Stimulated activated memory B cell treated with anti-CD40 and anti-IgM and Interleukin-4, amounts not matched to agents 10 μg/mL and 1 μg/mL and 100 μg/mL, for 72 hours (primary cell): ENCODE results near the gene STX8.

ENCODE experiments used
- ATAC-seq: fragments of 150-1000 bp; cut with Tn5 transposase; 2 replicates; pipeline ENCODE4 v1.10.0; 2021
- H3K27ac Mint-ChIP-seq: one replicate; pipeline ENCODE4 v1.8.0; 2022; ENCODE audit warnings: mild to moderate bottlenecking, mixed read lengths
- H3K27me3 Mint-ChIP-seq: one replicate; pipeline ENCODE4 v1.8.0; 2022; ENCODE audit warnings: mixed read lengths
- H3K36me3 Mint-ChIP-seq: one replicate; pipeline ENCODE4 v1.8.0; 2022; ENCODE audit warnings: mixed read lengths
- H3K4me1 Mint-ChIP-seq: one replicate; pipeline ENCODE4 v1.8.0; 2022; ENCODE audit warnings: mixed read lengths
- H3K4me3 Mint-ChIP-seq: one replicate; pipeline ENCODE4 v1.8.0; 2022; ENCODE audit warnings: mild to moderate bottlenecking, moderate library complexity, mixed read lengths
- H3K9me3 Mint-ChIP-seq: one replicate; pipeline ENCODE4 v1.8.0; 2022; ENCODE audit warnings: mixed read lengths

The STX8 gene

GRCh38 chr17:9209781-9210370 is 365.7 kb downstream of the STX8 start:
- Mint-ChIP-seq H3K27ac (no peak overlapping the region), H3K27me3 (no peaks in the 10 kb centered on the region), H3K9me3 (no peaks in the 10 kb centered on the region), H3K4me1 (peaks cover 10% of the 10 kb centered on the region), H3K36me3 (no peaks in the 10 kb centered on the region), H3K4me3 (no peak overlapping the region)
- peak; percentile 16 for ATAC-seq

DNA sequence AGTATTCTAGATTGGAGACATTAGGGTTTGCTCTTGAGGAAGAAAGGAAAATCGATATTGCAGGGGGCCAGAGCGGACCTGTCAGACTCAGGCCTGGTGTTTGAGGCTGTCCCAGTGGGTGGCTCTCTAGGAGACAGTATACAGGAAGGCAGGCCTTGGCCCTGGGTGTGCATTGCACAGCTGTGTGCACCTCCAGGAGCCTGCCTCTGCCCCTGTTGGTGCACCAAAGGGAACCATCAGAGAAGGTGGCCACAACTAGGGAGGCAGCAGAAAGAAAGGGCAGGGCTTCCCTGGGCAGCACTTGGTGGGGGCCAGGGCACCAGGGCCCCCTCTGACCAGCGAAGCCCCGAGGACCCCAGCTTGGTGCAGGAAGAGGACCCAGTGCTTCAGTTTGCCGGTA is 366.3 kb downstream of the STX8 start:
- Mint-ChIP-seq H3K27me3 (no peaks in the 10 kb centered on the region), H3K27ac (no peak overlapping the region), H3K4me1 (peaks cover 15% of the 10 kb centered on the region), H3K36me3 (no peaks in the 10 kb centered on the region), H3K4me3 (no peak overlapping the region), H3K9me3 (no peaks in the 10 kb centered on the region)
- no peak for ATAC-seq

DNA sequence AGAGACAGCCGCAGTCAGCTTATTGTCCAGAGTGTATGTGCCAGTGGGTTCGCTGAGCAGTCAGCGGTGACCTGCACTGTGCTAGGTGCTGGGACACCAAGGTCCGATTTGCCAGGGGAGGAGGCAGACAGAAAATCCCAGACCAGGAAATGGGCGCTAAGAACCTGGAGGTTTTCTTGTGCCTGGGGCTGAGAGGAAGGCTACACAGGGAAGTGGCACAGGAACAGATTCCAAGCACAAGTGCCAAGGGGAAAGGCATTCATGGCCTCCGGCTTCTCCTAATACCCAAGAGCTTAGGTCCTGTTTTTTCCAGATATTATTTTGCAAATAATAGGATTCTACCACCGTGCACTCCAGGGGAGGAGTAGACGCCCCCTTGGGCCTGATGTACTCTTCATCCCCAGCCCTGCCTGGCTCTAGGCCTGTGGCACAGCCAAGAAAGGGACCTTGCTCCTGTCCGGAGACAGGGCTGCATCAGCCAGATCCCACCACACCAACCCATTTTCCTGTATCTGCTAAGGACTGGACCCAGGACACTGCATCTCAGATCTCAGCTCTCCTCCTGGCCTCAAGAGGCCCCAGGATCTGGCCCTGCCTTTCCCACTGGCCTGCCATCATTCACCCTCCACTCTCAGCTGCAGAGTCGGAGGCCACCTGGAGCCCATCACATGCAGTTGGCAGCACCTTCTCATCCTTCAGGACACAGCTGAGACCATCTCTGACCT is 367.1 kb downstream of the STX8 start:
- Mint-ChIP-seq H3K27me3 (no peaks in the 10 kb centered on the region), H3K27ac (no peak overlapping the region)
- no peak for ATAC-seq

GRCh38 chr17:9206741-9207332 is 368.8 kb downstream of the STX8 start:
- Mint-ChIP-seq H3K4me3 (no peak overlapping the region), H3K27me3 (no peaks in the 10 kb centered on the region), H3K9me3 (no peaks in the 10 kb centered on the region), H3K4me1 (peaks cover 26% of the 10 kb centered on the region), H3K36me3 (no peaks in the 10 kb centered on the region), H3K27ac (no peak overlapping the region)
- no peak for ATAC-seq

More for the DNA sequence above, 367.1 kb downstream of the STX8 start:
- Mint-ChIP-seq H3K36me3 (no peaks in the 10 kb centered on the region), H3K9me3 (no peaks in the 10 kb centered on the region), H3K4me3 (no peak overlapping the region), H3K4me1 (peaks cover 23% of the 10 kb centered on the region)

DNA sequence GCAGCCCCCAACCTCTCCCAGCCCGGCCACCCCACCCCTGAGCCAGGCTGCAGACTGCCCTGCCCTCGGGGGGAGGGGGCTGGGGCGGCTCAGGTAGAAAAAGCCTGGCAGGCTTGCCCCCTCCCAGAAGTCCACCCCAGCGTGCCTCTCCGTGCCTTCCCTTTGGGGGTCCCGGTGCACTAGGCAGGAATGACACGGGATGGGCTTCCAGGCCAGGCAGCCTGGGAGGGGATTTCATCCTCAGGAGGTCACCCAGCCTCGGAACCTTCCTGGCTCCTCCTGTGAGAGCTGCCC is 369.3 kb downstream of the STX8 start:
- H3K27me3 Mint-ChIP-seq, result no peaks in the 10 kb centered on the region
- peaks cover 30% of the 10 kb centered on the region for H3K4me1 Mint-ChIP-seq
- H3K4me3 Mint-ChIP-seq, result no peak overlapping the region
- no peaks in the 10 kb centered on the region for H3K9me3 Mint-ChIP-seq
- H3K36me3 Mint-ChIP-seq, result no peaks in the 10 kb centered on the region
- ATAC-seq, result no peak
- no peak overlapping the region for H3K27ac Mint-ChIP-seq

- Mint-ChIP-seq H3K27me3 (no peaks in the 10 kb centered on the region), H3K36me3 (no peaks in the 10 kb centered on the region), H3K4me3 (no peak overlapping the region), H3K27ac (peak overlapping the region; percentile 57), H3K4me1 (peaks cover 36% of the 10 kb centered on the region), H3K9me3 (no peaks in the 10 kb centered on the region)
- ATAC-seq, result no peak
These were observed 369.9 kb downstream of the STX8 start for GRCh38 chr17:9205520-9206409.

DNA sequence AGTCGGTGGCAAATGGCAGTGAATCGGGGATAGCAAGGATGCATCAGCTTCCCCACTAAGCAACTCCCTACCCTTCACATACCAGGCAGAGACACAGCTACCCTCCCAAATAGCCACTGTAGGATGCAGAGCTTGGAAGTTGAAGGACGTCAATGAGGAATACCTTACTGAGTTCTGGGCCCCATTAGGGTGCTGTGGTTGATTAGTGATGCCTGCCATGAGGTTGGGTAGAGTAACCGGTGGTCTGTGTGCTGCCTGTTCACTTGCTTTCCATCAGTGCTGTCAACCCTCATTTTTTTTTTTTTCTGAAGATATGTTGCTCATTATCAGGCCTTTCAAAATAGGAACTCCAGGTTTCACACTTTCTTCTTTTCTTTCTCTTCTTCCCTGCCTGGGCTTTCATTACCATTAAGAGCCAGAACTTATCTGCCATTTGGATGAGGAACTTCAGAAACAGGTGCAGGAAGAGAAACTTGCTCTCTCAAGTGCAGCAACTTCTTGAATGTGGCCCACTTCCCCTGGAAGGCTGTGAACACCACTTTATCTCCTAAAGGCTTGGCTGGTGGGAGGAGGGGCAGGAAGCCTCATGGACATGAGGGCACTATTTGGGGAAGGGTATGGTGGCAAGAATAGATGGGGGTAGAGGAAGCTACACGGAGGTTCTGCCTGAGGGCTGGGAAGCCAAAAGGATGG is 370.8 kb downstream of the STX8 start:
- ATAC-seq, result no peak
- H3K4me1 Mint-ChIP-seq, result peaks cover 46% of the 10 kb centered on the region

DNA sequence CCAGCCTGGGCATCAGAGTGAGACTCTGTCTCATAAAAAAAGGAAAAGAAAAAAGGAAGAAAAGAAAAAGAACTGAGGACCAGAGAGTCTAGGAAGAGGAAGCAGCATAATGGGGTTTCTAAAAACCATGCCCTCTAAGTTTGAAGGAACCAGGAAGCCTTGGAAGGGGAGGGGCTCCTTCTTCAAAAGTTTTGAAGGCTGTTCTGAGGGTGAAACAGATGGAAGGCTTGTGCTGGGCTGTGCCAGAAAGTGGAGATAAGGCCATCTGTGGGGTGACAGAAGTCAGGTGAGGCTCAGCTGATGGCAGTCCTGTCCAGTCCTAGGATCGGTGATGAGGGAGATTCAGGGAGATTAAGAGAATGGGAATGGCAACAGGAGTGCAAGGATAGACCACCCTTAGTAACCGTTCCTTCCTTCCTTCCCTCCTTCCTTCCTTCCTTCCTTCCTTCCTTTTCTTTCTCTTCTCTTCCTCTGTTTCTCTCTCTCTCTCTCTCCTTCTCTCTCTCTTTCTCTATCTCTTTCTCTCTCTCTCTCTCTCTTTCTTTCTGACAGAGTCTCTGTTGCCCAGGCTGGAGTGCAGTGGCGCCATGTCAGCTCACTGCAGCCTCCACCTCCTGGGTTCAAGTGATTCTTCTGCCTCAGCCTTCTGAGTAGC is 371.7 kb downstream of the STX8 start:
- Mint-ChIP-seq H3K27me3 (peaks cover 2% of the 10 kb centered on the region), H3K36me3 (no peaks in the 10 kb centered on the region), H3K4me3 (no peak overlapping the region), H3K4me1 (peaks cover 52% of the 10 kb centered on the region), H3K27ac (no peak overlapping the region), H3K9me3 (peaks cover 2% of the 10 kb centered on the region)
- no peak for ATAC-seq

More for the DNA sequence above, 370.8 kb downstream of the STX8 start:
- peak overlapping the region; percentile 57 for H3K27ac Mint-ChIP-seq
- no peaks in the 10 kb centered on the region for H3K9me3 Mint-ChIP-seq
- H3K36me3 Mint-ChIP-seq, result no peaks in the 10 kb centered on the region
- H3K4me3 Mint-ChIP-seq, result no peak overlapping the region
- no peaks in the 10 kb centered on the region for H3K27me3 Mint-ChIP-seq

- H3K27me3 Mint-ChIP-seq, result peaks cover 15% of the 10 kb centered on the region
- H3K4me1 Mint-ChIP-seq, result peaks cover 52% of the 10 kb centered on the region
- no peak overlapping the region for H3K4me3 Mint-ChIP-seq
- H3K36me3 Mint-ChIP-seq, result no peaks in the 10 kb centered on the region
- H3K9me3 Mint-ChIP-seq, result peaks cover 6% of the 10 kb centered on the region
- H3K27ac Mint-ChIP-seq, result no peak overlapping the region
- no peak for ATAC-seq
These were observed 373.1 kb downstream of the STX8 start for GRCh38 chr17:9202532-9202931.

- Mint-ChIP-seq H3K4me1 (peaks cover 52% of the 10 kb centered on the region), H3K9me3 (peaks cover 6% of the 10 kb centered on the region), H3K4me3 (no peak overlapping the region), H3K27me3 (peaks cover 30% of the 10 kb centered on the region), H3K36me3 (no peaks in the 10 kb centered on the region), H3K27ac (peak overlapping the region; percentile 83)
- ATAC-seq, result peak; percentile 85
These were observed 374.8 kb downstream of the STX8 start for GRCh38 chr17:9200699-9201359.
